Esophagus muscularis mucosa (tissue), 3 donors: ENCODE data around the gene RSRC1.

Experiments used
- CTCF ChIP-seq, 3 experiments: fragments of 200-600 bp in 2 of 3; fragments of 450-650 bp in 1 of 3; sonication (generic) in 2 of 3; IDR thresholded peaks; one replicate each; pipeline ENCODE4 v1.5.1; 2017 to 2019; ENCODE audit warnings: antibody characterized with exemption in 3 of 3, mild to moderate bottlenecking in 2 of 3, moderate library complexity in 1 of 3
- POLR2AphosphoS5 ChIP-seq, 2 donors: sonication (generic); formaldehyde crosslinking; IDR thresholded peaks; one replicate each; pipeline ENCODE4 v1.6.1; 2017; ENCODE audit warnings: antibody characterized with exemption in 2 of 2

- no peak for TF ChIP-seq CTCF (IDR thresholded peaks at IDR 0.05)
- TF ChIP-seq POLR2AphosphoS5 (IDR thresholded peaks at IDR 0.05), result no peak
Observed at GRCh38 chr3:158260392-158260791, 150.5 kb downstream of the RSRC1 start.
